Bone marrow (tissue), 2 donors: ENCODE measurements around the gene MYO5C.
A peak's percentile ranks its signal among the peaks of the same experiment; 100 is the strongest.

Source experiments
- DNase-seq, 2 donors: peaks; one replicate each; lab custom pipeline; 2025; lab: John Stamatoyannopoulos, UW

The MYO5C gene

GRCh38 chr15:52295421-52296001, at the start of gene MYO5C:
TSS of gene MYO5C (minus strand) at chr15:52295804. CDS start at chr15:52295636, 168 bp downstream.
- peak in 1 of 2 donors; percentile 34 for DNase-seq

GRCh38 chr15:52344592-52344991, 49.0 kb upstream of the MYO5C start:
- no peak for DNase-seq

GRCh38 chr15:52343831-52344230, 48.2 kb upstream of the MYO5C start:
- no peak for DNase-seq

GRCh38 chr15:52340093-52340492, 44.5 kb upstream of the MYO5C start:
- no peak for DNase-seq

- DNase-seq, result no peak
Measured at GRCh38 chr15:52338891-52339290, 43.3 kb upstream of the MYO5C start.

GRCh38 chr15:52338058-52338457, 42.5 kb upstream of the MYO5C start:
- DNase-seq, result no peak

GRCh38 chr15:52337198-52337853, 41.7 kb upstream of the MYO5C start:
- no peak for DNase-seq

- DNase-seq, result no peak
Measured at GRCh38 chr15:52336529-52336928, 40.9 kb upstream of the MYO5C start.

GRCh38 chr15:52334491-52335160, 39.0 kb upstream of the MYO5C start:
- DNase-seq, result no peak

GRCh38 chr15:52331490-52332240, 36.1 kb upstream of the MYO5C start:
- DNase-seq, result peak in 1 of 2 donors; percentile 40

- no peak for DNase-seq
Measured at GRCh38 chr15:52329987-52330386, 34.4 kb upstream of the MYO5C start.

- DNase-seq, result no peak
Measured at GRCh38 chr15:52329150-52329549, 33.5 kb upstream of the MYO5C start.

- no peak for DNase-seq
Measured at GRCh38 chr15:52328680-52329079, 33.1 kb upstream of the MYO5C start.

GRCh38 chr15:52326756-52327155, 31.2 kb upstream of the MYO5C start:
- no peak for DNase-seq

- DNase-seq, result no peak
Measured at GRCh38 chr15:52324109-52324508, 28.5 kb upstream of the MYO5C start.

GRCh38 chr15:52318729-52319500, 23.3 kb upstream of the MYO5C start:
- DNase-seq, result no peak

- no peak for DNase-seq
Measured at GRCh38 chr15:52317688-52318087, 22.1 kb upstream of the MYO5C start.

GRCh38 chr15:52317022-52317421, 21.4 kb upstream of the MYO5C start:
- DNase-seq, result no peak

GRCh38 chr15:52309154-52309548, 13.5 kb upstream of the MYO5C start:
- DNase-seq, result no peak

GRCh38 chr15:52308446-52309153, 13.0 kb upstream of the MYO5C start:
- DNase-seq, result no peak

GRCh38 chr15:52307847-52308246, 12.2 kb upstream of the MYO5C start:
- DNase-seq, result no peak
